GM19025 (cell line): ENCODE measurements around the gene COMMD10.
A peak's percentile ranks its signal among the peaks of the same experiment; 100 is the strongest.
"Not testable (repeated sequence)": the region's sequence is repeated elsewhere in the genome, so short reads cannot be mapped to it uniquely, and the experiment has no call there.

Source experiments
- ATAC-seq: cut with Tn5 transposase; IDR thresholded peaks from one replicate; pipeline ENCODE4 v1.9.1; 2021; ENCODE audit warnings: mild to moderate bottlenecking, low read depth, moderate library complexity; ENCODE audit not compliant: unreplicated experiment

The COMMD10 gene

GRCh38 chr5:116091416-116091815 lies 6.6 kb downstream of the COMMD10 start:
- ATAC-seq, result no peak

- no peak for ATAC-seq
Measured at GRCh38 chr5:116097301-116097700, 12.5 kb downstream of the COMMD10 start.

GRCh38 chr5:116098998-116099397 lies 14.2 kb downstream of the COMMD10 start:
- ATAC-seq, result no peak

GRCh38 chr5:116104941-116105340 lies 20.1 kb downstream of the COMMD10 start:
- not testable (repeated sequence) for ATAC-seq

- ATAC-seq, result no peak
Measured at GRCh38 chr5:116115163-116115562, 30.3 kb downstream of the COMMD10 start.

GRCh38 chr5:116130471-116130870 lies 45.6 kb downstream of the COMMD10 start:
- no peak for ATAC-seq

GRCh38 chr5:116130976-116131375 lies 46.2 kb downstream of the COMMD10 start:
- ATAC-seq, result no peak

GRCh38 chr5:116133281-116133680 lies 48.5 kb downstream of the COMMD10 start:
- ATAC-seq, result no peak

GRCh38 chr5:116135344-116135743 lies 50.5 kb downstream of the COMMD10 start:
- peak; percentile 98 for ATAC-seq

- no peak for ATAC-seq
Measured at GRCh38 chr5:116137544-116138378, 52.9 kb downstream of the COMMD10 start.

- ATAC-seq, result no peak
Measured at GRCh38 chr5:116142495-116142894, 57.7 kb downstream of the COMMD10 start.

- ATAC-seq, result no peak
Measured at GRCh38 chr5:116144103-116144502, 59.3 kb downstream of the COMMD10 start.

- ATAC-seq, result no peak
Measured at GRCh38 chr5:116144991-116145390, 60.2 kb downstream of the COMMD10 start.

GRCh38 chr5:116145416-116145815 lies 60.6 kb downstream of the COMMD10 start:
- ATAC-seq, result no peak

- ATAC-seq, result no peak
Measured at GRCh38 chr5:116152169-116152568, 67.3 kb downstream of the COMMD10 start.

GRCh38 chr5:116153687-116154174 lies 68.9 kb downstream of the COMMD10 start:
- no peak for ATAC-seq

- no peak for ATAC-seq
Measured at GRCh38 chr5:116154252-116154651, 69.4 kb downstream of the COMMD10 start.

GRCh38 chr5:116154931-116155330 lies 70.1 kb downstream of the COMMD10 start:
- ATAC-seq, result no peak

GRCh38 chr5:116157902-116158301 lies 73.1 kb downstream of the COMMD10 start:
- no peak for ATAC-seq

GRCh38 chr5:116159006-116159405 lies 74.2 kb downstream of the COMMD10 start:
- no peak for ATAC-seq

- ATAC-seq, result no peak
Measured at GRCh38 chr5:116174111-116174510, 89.3 kb downstream of the COMMD10 start.

GRCh38 chr5:116176121-116176520 lies 91.3 kb downstream of the COMMD10 start:
- ATAC-seq, result no peak
